Esophagus squamous epithelium (tissue), 5 donors: ENCODE results near the gene TIFAB. TPM values are rescaled to one million over a fixed set of nuclear protein-coding genes. Genes with fewer than 3 reads are reported as not detected.

Experiments
- DNase-seq: peaks from one replicate; lab custom pipeline; 2025; lab: John Stamatoyannopoulos, UW
- H3K27ac ChIP-seq, 4 donors: fragments of 200-600 bp; sonication (generic); one replicate each; pipeline ENCODE4 v1.5.1; 2016 to 2019; ENCODE audit warnings: mild to moderate bottlenecking in 1 of 4
- H3K27me3 ChIP-seq, 4 donors: fragments of 200-600 bp; sonication (generic); 1 replicate in 3 of 4; 2 replicates in 1 of 4; pipeline versions ENCODE4 v1.5.1 to v1.6.0; 2017 to 2021; ENCODE audit warnings: antibody characterized with exemption in 1 of 4
- H3K36me3 ChIP-seq, 3 donors: fragments of 200-600 bp; sonication (generic); one replicate each; pipeline ENCODE4 v1.5.1; 2016 to 2019
- H3K4me1 ChIP-seq, 3 donors: fragments of 200-600 bp; sonication (generic); one replicate each; pipeline ENCODE4 v1.5.1; 2017 to 2019
- H3K4me3 ChIP-seq, 4 donors: fragments of 200-600 bp; sonication (generic); 1 replicate in 3 of 4; 2 replicates in 1 of 4; pipeline ENCODE4 v1.5.1; 2016 to 2019; ENCODE audit warnings: mild to moderate bottlenecking in 2 of 4, moderate library complexity in 1 of 4
- H3K9me3 ChIP-seq, 3 donors: fragments of 200-600 bp; sonication (generic); one replicate each; pipeline ENCODE4 v1.5.1; 2016 to 2019
- CTCF ChIP-seq, 6 experiments: fragments of 450-650 bp in 4 of 6; fragments of 200-600 bp in 2 of 6; sonication (generic) in 2 of 6; IDR thresholded peaks; one replicate each; pipeline ENCODE4 v1.5.1; 2016 to 2019; ENCODE audit warnings: antibody characterized with exemption in 6 of 6, mild to moderate bottlenecking in 4 of 6, moderate library complexity in 4 of 6
- POLR2A ChIP-seq, 4 donors: fragments of 450-650 bp; IDR thresholded peaks; one replicate each; pipeline ENCODE4 v1.6.1; 2017; ENCODE audit warnings: antibody characterized with exemption in 4 of 4, mild to moderate bottlenecking in 4 of 4, moderate library complexity in 3 of 4
- WGBS, 2 donors: methylation state at CpG; one replicate each; pipeline ENCODE4 v1.1.5; 2018; 5-methylcytosine and 5-hydroxymethylcytosine counted together
- intact Hi-C: fragments of 100-400 bp; cut with DNase I; formaldehyde crosslinking; loops from one replicate; pipeline ENCODE4 v1.15.0; 2022
- total RNA-seq, 4 donors: library from RNA; depleted of rRNA; stranded (reverse); fragments of >200 nt; gene quantifications; one replicate each; pipeline ENCODE4 v1.1.0, GENCODE V29; 2016
- donor health status: DM: yes; HTN: yes; CAD: no.

The TIFAB gene
- total RNA-seq, 4 donors from 2014 or later: under 0.01 to 0.18 (median 0.08) TPM; not detected in 1

- Histone ChIP-seq H3K4me3 (no peak overlapping the region), H3K4me1 (peaks cover 12 to 36% (median 27%) of the 10 kb centered on the region in 3 donors), H3K9me3 (no peaks in the 10 kb centered on the region), H3K27me3 (peaks cover 0 to 64% (median 0%) of the 10 kb centered on the region in 4 donors), H3K27ac (no peak overlapping the region), H3K36me3 (no peaks in the 10 kb centered on the region)
- intact Hi-C loops: no loop called here
- TF ChIP-seq POLR2A (IDR thresholded peaks at IDR 0.05) (no peak), CTCF (IDR thresholded peaks at IDR 0.05) (no peak)
- DNase-seq: no peak
- whole genome bisulfite sequencing, 2 donors: 80 to 88% methylated on average over 8 to 13 of the region's 13 CpGs
Observed at GRCh38 chr5:135486131-135487036, 34.2 kb upstream of the TIFAB start.

DNA sequence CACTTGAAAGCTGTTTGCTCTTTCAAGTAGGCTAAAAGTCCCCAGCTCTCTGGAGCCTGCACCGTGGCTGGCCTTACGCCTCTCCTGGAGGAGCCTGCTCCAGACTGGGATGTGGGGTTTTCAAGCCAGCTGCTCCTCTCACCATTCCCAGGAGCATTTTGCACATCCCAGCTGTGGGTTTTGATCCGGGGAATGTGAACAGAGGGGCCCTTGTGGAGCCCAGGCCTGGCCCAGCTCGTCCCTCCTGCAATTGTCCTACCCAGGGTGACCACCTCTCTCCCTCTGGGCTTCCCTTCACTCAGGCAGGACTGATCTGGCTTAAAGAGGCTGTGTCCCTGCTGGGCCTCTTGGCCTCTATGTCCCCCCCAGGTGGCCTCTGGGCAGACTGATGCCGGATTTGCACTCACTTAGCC, 32.5 kb upstream of the TIFAB start:
- Histone ChIP-seq H3K4me1 (peaks cover 11 to 20% (median 18%) of the 10 kb centered on the region in 3 donors), H3K27me3 (peaks cover 0 to 58% (median 0%) of the 10 kb centered on the region in 4 donors), H3K4me3 (no peak overlapping the region), H3K36me3 (no peaks in the 10 kb centered on the region), H3K9me3 (no peaks in the 10 kb centered on the region), H3K27ac (no peak overlapping the region)
- no peak for DNase-seq
- 69 to 81% methylated on average over 2 to 5 of the region's 5 CpGs for whole genome bisulfite sequencing, 2 donors
- intact Hi-C loops: no loop called here
- TF ChIP-seq CTCF (IDR thresholded peaks at IDR 0.05) (no peak), POLR2A (IDR thresholded peaks at IDR 0.05) (no peak)

DNA sequence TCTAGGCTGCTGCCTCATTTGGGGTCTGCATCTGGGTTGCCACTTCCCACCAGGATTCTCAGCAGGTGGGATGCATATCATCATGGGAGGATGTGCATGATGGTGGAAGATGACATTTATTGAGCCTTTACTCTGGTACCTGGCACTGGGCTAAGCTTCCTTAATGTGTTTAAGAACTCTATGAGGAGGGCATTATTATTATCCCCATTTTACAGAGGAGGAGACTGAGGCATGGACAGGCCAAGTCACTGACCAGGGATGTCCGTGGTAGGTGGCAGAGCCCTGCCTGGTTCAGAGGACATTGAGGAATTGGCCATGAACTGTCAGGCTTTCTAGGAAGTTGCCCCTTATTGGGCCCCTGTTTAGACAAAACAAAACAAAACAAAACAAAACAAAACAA, 31.1 kb upstream of the TIFAB start:
- no peak overlapping the region for H3K4me3 ChIP-seq
- TF ChIP-seq CTCF (IDR thresholded peaks at IDR 0.05): no peak
- TF ChIP-seq POLR2A (IDR thresholded peaks at IDR 0.05): no peak
- WGBS, 2 donors: 54 to 90% methylated on average over 1 of the region's 1 CpG
- H3K27me3 ChIP-seq: peaks cover 0 to 49% (median 0%) of the 10 kb centered on the region in 4 donors
- no peaks in the 10 kb centered on the region for H3K36me3 ChIP-seq
- no peak for DNase-seq
- H3K4me1 ChIP-seq: peaks cover 3 to 6% (median 4%) of the 10 kb centered on the region in 3 donors
- H3K9me3 ChIP-seq: no peaks in the 10 kb centered on the region
- H3K27ac ChIP-seq: no peak overlapping the region
- intact Hi-C loops: no loop called here

GRCh38 chr5:135482381-135482933, 30.3 kb upstream of the TIFAB start:
- Histone ChIP-seq H3K27ac (no peak overlapping the region), H3K36me3 (no peaks in the 10 kb centered on the region), H3K4me1 (no peaks in the 10 kb centered on the region), H3K27me3 (peaks cover 0 to 48% (median 0%) of the 10 kb centered on the region in 4 donors), H3K9me3 (no peaks in the 10 kb centered on the region), H3K4me3 (no peak overlapping the region)
- DNase-seq: no peak
- intact Hi-C loops: no loop called here
- no peak for TF ChIP-seq CTCF (IDR thresholded peaks at IDR 0.05)
- TF ChIP-seq POLR2A (IDR thresholded peaks at IDR 0.05): no peak
- WGBS, 2 donors: 74% methylated on average over 5 to 7 of the region's 9 CpGs

GRCh38 chr5:135481909-135482311, 29.8 kb upstream of the TIFAB start:
- no peak for DNase-seq
- H3K4me1 ChIP-seq: no peaks in the 10 kb centered on the region
- intact Hi-C loops: no loop called here
- 94 to 95% methylated on average over 4 of the region's 4 CpGs for WGBS, 2 donors
- no peak overlapping the region for H3K4me3 ChIP-seq
- peaks cover 0 to 46% (median 0%) of the 10 kb centered on the region in 4 donors for H3K27me3 ChIP-seq
- no peak for TF ChIP-seq POLR2A (IDR thresholded peaks at IDR 0.05)
- no peak for TF ChIP-seq CTCF (IDR thresholded peaks at IDR 0.05)
- H3K27ac ChIP-seq: no peak overlapping the region
- no peaks in the 10 kb centered on the region for H3K9me3 ChIP-seq
- H3K36me3 ChIP-seq: no peaks in the 10 kb centered on the region
